HCT116 (cell line): ENCODE data around the gene AKT1. TPM values are rescaled to one million over a fixed set of nuclear protein-coding genes. Genes with fewer than 3 reads are reported as not detected.

ENCODE experiments used
- JUND ChIP-seq: IDR thresholded peaks from 2 replicates; pipeline ENCODE4 v1.6.1; 2012
- POLR2AphosphoS5 ChIP-seq: IDR thresholded peaks from 2 replicates; pipeline ENCODE4 v1.6.1; 2011; ENCODE audit warnings: mild to moderate bottlenecking, low read depth, low read length, moderate library complexity
- REST ChIP-seq: IDR thresholded peaks from 2 replicates; pipeline ENCODE4 v1.6.1; 2012; ENCODE audit warnings: low read depth
- TCF7L2 ChIP-seq: IDR thresholded peaks from 2 replicates; pipeline ENCODE4 v1.7.0; 2011; ENCODE audit warnings: borderline replicate concordance, inconsistent platforms; ENCODE audit not compliant: insufficient read depth, insufficient read length; ENCODE audit errors: extremely low read depth
- YY1 ChIP-seq: IDR thresholded peaks from 2 replicates; pipeline ENCODE4 v1.6.1; 2011; ENCODE audit warnings: low read length, low read depth, moderate library complexity, mild to moderate bottlenecking; ENCODE audit not compliant: insufficient replicate concordance; ENCODE audit errors: extremely low read depth
- ZBTB33 ChIP-seq: IDR thresholded peaks from 2 replicates; pipeline ENCODE4 v1.6.1; 2011; ENCODE audit warnings: mild to moderate bottlenecking, low read length, moderate library complexity; ENCODE audit not compliant: insufficient replicate concordance; ENCODE audit errors: extremely low read depth
- total RNA-seq: library from RNA; stranded (reverse); gene quantifications from one replicate; pipeline ENCODE4 v1.2.1, GENCODE V29; 2021; ENCODE audit not compliant: unreplicated experiment

The AKT1 gene
- total RNA-seq, 1 experiment from 2014 or later, result 152 TPM

GRCh38 chr14:104781271-104782077, 14.1 kb downstream of the AKT1 start (continued):
- no peak for TF ChIP-seq ZBTB33
- TF ChIP-seq POLR2AphosphoS5, result no peak
- no peak for TF ChIP-seq TCF7L2
- TF ChIP-seq YY1, result no peak
- no peak for TF ChIP-seq REST
- no peak for TF ChIP-seq JUND
- TF ChIP-seq, all 23 proteins: peak for 0
